H1 (cell line): ENCODE results near the gene ITGB4. TPM values are rescaled to one million over a fixed set of nuclear protein-coding genes. Genes with fewer than 3 reads are reported as not detected.
A peak's percentile ranks its signal among the peaks of the same experiment; 100 is the strongest.

Experiments used
- CTCF ChIA-PET: fragments of 300-600 bp; sonication (Branson Sonifier 250); formaldehyde crosslinking; loops from one replicate; lab custom pipeline; 2021; ENCODE audit not compliant: partially characterized antibody; lab: Charles Lee
- POLR2A ChIA-PET: fragments of 300-600 bp; sonication (Branson Sonifier 250); formaldehyde crosslinking; loops from one replicate; lab custom pipeline; 2021; ENCODE audit warnings: inconsistent platforms; ENCODE audit not compliant: partially characterized antibody; lab: Charles Lee
- DNase-seq, 2 experiments: peaks; one replicate each; pipeline versions ENCODE4 v3.0.0 to v3.0.0-alpha.2; 2010 to 2022; ENCODE audit warnings: low spot score in 2 of 2, low read depth in 1 of 2, mixed read lengths in 1 of 2
- FAIRE-seq: peaks from 2 replicates; lab custom pipeline; 2011; peaks lifted over from hg19 to GRCh38; lab: Jason Lieb, UNC
- H2AFZ ChIP-seq: 2 replicates; pipeline ENCODE4 v1.8.1; 2012; ENCODE audit warnings: low read length, inconsistent platforms
- H2AK5ac ChIP-seq: 2 replicates; pipeline ENCODE4 v1.6.1; 2013; ENCODE audit warnings: low read depth, low read length
- H2BK120ac ChIP-seq: replicated peaks from 2 replicates; pipeline ENCODE3; 2013; ENCODE audit warnings: low read depth, low read length, inconsistent platforms
- H2BK12ac ChIP-seq: 2 replicates; pipeline ENCODE4 v1.6.1; 2013; ENCODE audit warnings: low read depth, low read length
- H2BK15ac ChIP-seq: 2 replicates; pipeline ENCODE4 v1.6.1; 2013; ENCODE audit warnings: low read length
- H2BK20ac ChIP-seq: 2 replicates; pipeline ENCODE4 v1.6.1; 2013; ENCODE audit warnings: low read length
- H2BK5ac ChIP-seq: 2 replicates; pipeline ENCODE4 v1.6.1; 2013; ENCODE audit warnings: low read depth, low read length
- H3K14ac ChIP-seq: 2 replicates; pipeline ENCODE4 v1.6.1; 2013; ENCODE audit warnings: inconsistent platforms; ENCODE audit not compliant: insufficient read length
- H3K18ac ChIP-seq: 2 replicates; pipeline ENCODE4 v1.6.1; 2013; ENCODE audit warnings: low read length; ENCODE audit errors: extremely low read depth
- H3K23ac ChIP-seq: 2 replicates; pipeline ENCODE4 v1.6.1; 2013; ENCODE audit warnings: inconsistent platforms; ENCODE audit not compliant: insufficient read length
- H3K23me2 ChIP-seq: 2 replicates; pipeline ENCODE4 v1.6.1; 2013; ENCODE audit warnings: low read depth, low read length
- H3K27ac ChIP-seq: 2 replicates; pipeline ENCODE4 v1.6.1; 2011; ENCODE audit warnings: low read depth, low read length, inconsistent platforms
- H3K27me3 ChIP-seq, 4 experiments: replicated peaks in 1 of 4; 1 replicate in 1 of 4; 2 replicates in 3 of 4; pipeline versions ENCODE4 v1.6.1 to v1.8.1; 2011 to 2013; ENCODE audit warnings: low read length in 3 of 4, mild to moderate bottlenecking in 3 of 4, inconsistent platforms in 2 of 4, mixed read lengths in 2 of 4, moderate library complexity in 1 of 4; ENCODE audit not compliant: control insufficient read depth in 3 of 4, insufficient read depth in 3 of 4; ENCODE audit errors: extremely low read depth in 1 of 4
- H3K36me3 ChIP-seq, 4 experiments: 2 replicates each; pipeline versions ENCODE4 v1.6.1 to v1.8.1; 2011 to 2013; ENCODE audit warnings: mild to moderate bottlenecking in 4 of 4, low read length in 3 of 4, moderate library complexity in 2 of 4, control low read depth in 1 of 4, inconsistent platforms in 1 of 4; ENCODE audit not compliant: insufficient read depth in 4 of 4, control insufficient read depth in 2 of 4
- H3K4ac ChIP-seq: replicated peaks from 2 replicates; pipeline ENCODE3; 2013; ENCODE audit warnings: low read length, low read depth, mixed read lengths, inconsistent platforms; ENCODE audit not compliant: insufficient read length
- H3K4me1 ChIP-seq, 4 experiments: replicated peaks in 1 of 4; 1 replicate in 1 of 4; 2 replicates in 3 of 4; pipeline versions ENCODE4 v1.6.1 to v1.8.1; 2011 to 2013; ENCODE audit warnings: low read length in 3 of 4, inconsistent platforms in 2 of 4, mixed read lengths in 1 of 4; ENCODE audit not compliant: insufficient read depth in 4 of 4, control insufficient read depth in 3 of 4
- H3K4me2 ChIP-seq, 2 experiments: 2 replicates each; pipeline versions ENCODE4 v1.6.1 to v1.8.1; 2011 to 2013; ENCODE audit warnings: low read depth in 2 of 2, low read length in 2 of 2, control low read depth in 1 of 2, inconsistent platforms in 1 of 2, mild to moderate bottlenecking in 1 of 2; ENCODE audit not compliant: insufficient read depth in 1 of 2
- H3K4me3 ChIP-seq, 4 experiments: fragments of 200-600, 300-600 bp in 1 of 4; sonication (generic), shearing (Covaris generic), sonication (Bioruptor Twin) in 1 of 4; 2 replicates each; pipeline versions ENCODE4 v1.5.1 to v1.8.1; 2011 to 2016; ENCODE audit warnings: low read length in 4 of 4, low read depth in 3 of 4, control low read depth in 2 of 4, inconsistent platforms in 2 of 4, mild to moderate bottlenecking in 2 of 4, mixed read lengths in 1 of 4, moderate library complexity in 1 of 4; ENCODE audit not compliant: insufficient read depth in 2 of 4; ENCODE audit errors: extremely low read depth in 1 of 4
- H3K56ac ChIP-seq: replicated peaks from 2 replicates; pipeline ENCODE3; 2013; ENCODE audit warnings: low read depth, mild to moderate bottlenecking, mixed read lengths, low read length, inconsistent platforms; ENCODE audit not compliant: insufficient read length
- H3K79me1 ChIP-seq: 2 replicates; pipeline ENCODE4 v1.6.1; 2013; ENCODE audit warnings: low read depth, low read length, control low read depth
- H3K79me2 ChIP-seq, 2 experiments: 2 replicates each; pipeline versions ENCODE4 v1.6.1 to v1.8.1; 2012 to 2013; ENCODE audit warnings: low read length in 2 of 2, mild to moderate bottlenecking in 2 of 2, inconsistent platforms in 1 of 2; ENCODE audit not compliant: insufficient read depth in 2 of 2, control insufficient read depth in 1 of 2
- H3K9ac ChIP-seq, 4 experiments: replicated peaks in 1 of 4; 1 replicate in 1 of 4; 2 replicates in 3 of 4; pipeline versions ENCODE4 v1.6.1 to v1.8.1; 2011 to 2013; ENCODE audit warnings: low read depth in 3 of 4, low read length in 3 of 4, control low read depth in 2 of 4, mild to moderate bottlenecking in 2 of 4, moderate library complexity in 2 of 4, inconsistent platforms in 1 of 4; ENCODE audit errors: extremely low read depth in 1 of 4
- H3K9me3 ChIP-seq, 2 experiments: 2 replicates each; pipeline versions ENCODE4 v1.6.1 to v1.8.1; 2012 to 2013; ENCODE audit warnings: mild to moderate bottlenecking in 2 of 2, moderate library complexity in 2 of 2, control low read depth in 1 of 2, inconsistent platforms in 1 of 2, low read depth in 1 of 2, low read length in 1 of 2, mixed read lengths in 1 of 2; ENCODE audit not compliant: insufficient read depth in 2 of 2
- H4K20me1 ChIP-seq, 2 experiments: replicated peaks in 1 of 2; 2 replicates each; pipeline versions ENCODE3 to v1.8.1; 2011 to 2013; ENCODE audit warnings: inconsistent platforms in 2 of 2, low read length in 2 of 2, mild to moderate bottlenecking in 1 of 2; ENCODE audit not compliant: insufficient read depth in 2 of 2, control insufficient read depth in 1 of 2
- H4K5ac ChIP-seq: 2 replicates; pipeline ENCODE4 v1.6.1; 2013; ENCODE audit warnings: low read length, low read depth, mixed read lengths, inconsistent platforms; ENCODE audit not compliant: insufficient read length
- H4K8ac ChIP-seq: 2 replicates; pipeline ENCODE4 v1.8.0; 2013; ENCODE audit warnings: mild to moderate bottlenecking, moderate library complexity, low read length, inconsistent platforms; ENCODE audit not compliant: insufficient read depth; ENCODE audit errors: extremely low read depth
- H4K91ac ChIP-seq: replicated peaks from 2 replicates; pipeline ENCODE3; 2013; ENCODE audit warnings: low read length, mixed read lengths, inconsistent platforms; ENCODE audit not compliant: insufficient read length
- BACH1 ChIP-seq: IDR thresholded peaks from 2 replicates; pipeline ENCODE4 v1.6.1; 2012; ENCODE audit warnings: low read length, improper control_type of control experiment
- FOSL1 ChIP-seq: IDR thresholded peaks from 2 replicates; pipeline ENCODE4 v1.6.1; 2011; ENCODE audit warnings: mild to moderate bottlenecking, low read depth, low read length, moderate library complexity; ENCODE audit not compliant: insufficient read depth
- HDAC2 ChIP-seq, 2 experiments: fragments of 300-600 bp in 1 of 2; sonication (generic) in 1 of 2; IDR thresholded peaks; 2 replicates each; pipeline ENCODE4 v1.6.1; 2011 to 2012; ENCODE audit warnings: low read depth in 2 of 2, low read length in 2 of 2, mild to moderate bottlenecking in 2 of 2, moderate library complexity in 2 of 2, borderline replicate concordance in 1 of 2, inconsistent platforms in 1 of 2
- KDM1A ChIP-seq: fragments of 200-600, 300-600 bp; sonication (generic); IDR thresholded peaks from 2 replicates; pipeline ENCODE4 v1.7.1; 2016; ENCODE audit warnings: mild to moderate bottlenecking, low read length, borderline replicate concordance
- MAFK ChIP-seq: IDR thresholded peaks from 2 replicates; pipeline ENCODE4 v1.6.1; 2012; ENCODE audit warnings: low read depth, mild to moderate bottlenecking, improper control_type of control experiment, low read length
- POLR2AphosphoS5 ChIP-seq: IDR thresholded peaks from 2 replicates; pipeline ENCODE4 v1.6.1; 2011; ENCODE audit warnings: low read depth, low read length
- RAD21 ChIP-seq, 2 experiments: IDR thresholded peaks in 1 of 2; conservative IDR thresholded peaks in 1 of 2; 2 replicates each; pipeline ENCODE4 v1.6.1; 2011; ENCODE audit warnings: low read depth in 2 of 2, low read length in 2 of 2, improper control_type of control experiment in 1 of 2, inconsistent platforms in 1 of 2, mild to moderate bottlenecking in 1 of 2, moderate library complexity in 1 of 2
- TCF12 ChIP-seq: IDR thresholded peaks from 2 replicates; pipeline ENCODE4 v1.6.1; 2011; ENCODE audit warnings: low read depth, mild to moderate bottlenecking, low read length
- WGBS, 2 experiments: shearing (Covaris generic) in 1 of 2; methylation state at CpG; one replicate each; pipeline versions ENCODE4 v1.1.6 to v1.1.7; 2013 to 2015; ENCODE audit warnings: low lambda C conversion rate in 2 of 2, mixed read lengths in 2 of 2, inconsistent platforms in 1 of 2, low coverage in 1 of 2, missing lambda C conversion rate in 1 of 2; ENCODE audit not compliant: insufficient replicate concordance in 2 of 2, insufficient coverage in 1 of 2, insufficient read length in 1 of 2; ENCODE audit errors: extremely low coverage in 1 of 2, missing lambda C conversion rate in 1 of 2; 5-methylcytosine and 5-hydroxymethylcytosine counted together
- polyA plus RNA-seq, 7 experiments: library from polyadenylated mRNA; depleted of rRNA in 3 of 7; stranded (reverse) in 5 of 7; unstranded in 2 of 7; fragments of >200 nt in 5 of 7; fragments of 200-250 nt in 2 of 7; gene quantifications; 1 replicate in 5 of 7; 2 replicates in 1 of 7; 4 replicates in 1 of 7; pipeline versions ENCODE4 v1.2.1 to v1.2.3, GENCODE V29; 2011 to 2013; ENCODE audit warnings: missing spikeins in 2 of 7, mixed read lengths in 2 of 7
- total RNA-seq: library from RNA; stranded (reverse); fragmentation: NEBNext Ultra II Directional; extraction: Animal tissue kit (Norgen Biotek cat#: 25700); gene quantifications from 2 replicates; pipeline ENCODE4 v1.2.1, GENCODE V29; 2021
- TF ChIP-seq, protein P1 (sequence below), 3 experiments: IDR thresholded peaks; 1 replicate in 2 of 3; 2 replicates in 1 of 3; pipeline versions ENCODE4 v1.5.1 to v1.6.1; 2011; ENCODE audit warnings: low read length in 3 of 3, mild to moderate bottlenecking in 3 of 3, inconsistent platforms in 2 of 3, low read depth in 1 of 3, moderate library complexity in 1 of 3; ENCODE audit not compliant: insufficient read depth in 1 of 3; ENCODE audit errors: control extremely low read depth in 1 of 3

Gene ITGB4
- total and polyA plus RNA-seq, 2 of the 8 experiments (the other 6 are each of a cell fraction or from before 2014, with no cell fraction given) = 5.2 to 5.6 TPM

GRCh38 chr17:75778861-75779249, 57.6 kb downstream of the ITGB4 start:
- peaks cover 10 to 12% of the 10 kb centered on the region in 2 experiments for H4K20me1 ChIP-seq
- no peak for DNase-seq
- WGBS, 2 experiments = 2% methylated on average over 21 of the region's 38 CpGs; no CpG with 5 or more reads in 1 of the 2 experiments
- TF ChIP-seq TCF12 (no peak), RAD21 (IDR thresholded peaks at IDR 0.05 in 1 of 2, conservative IDR thresholded peaks at IDR 0.05 in 1 of 2; ENCODE audit: low read depth in 2 of 2, low read length in 2 of 2) (0 out of 4 replicates have a peak, but pooled peaks of 1 of the 2 experiments have one; percentile 6), MAFK (no peak), BACH1 (peak; percentile 45; the same call in 1 of the 2 replicates), HDAC2 (IDR thresholded peaks at IDR 0.05; ENCODE audit: borderline replicate concordance in 1 of 2, low read depth in 2 of 2, low read length in 2 of 2) (0 out of 4 replicates have a peak, but pooled peaks have one; percentile 49 to 86), FOSL1 (0 out of 2 replicates have a peak, but pooled peaks have one; percentile 31), KDM1A (peak; percentile 9; the same call in 1 of the 2 replicates), POLR2AphosphoS5 (peak; percentile 52; the same call in 1 of the 2 replicates)
- TF ChIP-seq, protein P1, sequence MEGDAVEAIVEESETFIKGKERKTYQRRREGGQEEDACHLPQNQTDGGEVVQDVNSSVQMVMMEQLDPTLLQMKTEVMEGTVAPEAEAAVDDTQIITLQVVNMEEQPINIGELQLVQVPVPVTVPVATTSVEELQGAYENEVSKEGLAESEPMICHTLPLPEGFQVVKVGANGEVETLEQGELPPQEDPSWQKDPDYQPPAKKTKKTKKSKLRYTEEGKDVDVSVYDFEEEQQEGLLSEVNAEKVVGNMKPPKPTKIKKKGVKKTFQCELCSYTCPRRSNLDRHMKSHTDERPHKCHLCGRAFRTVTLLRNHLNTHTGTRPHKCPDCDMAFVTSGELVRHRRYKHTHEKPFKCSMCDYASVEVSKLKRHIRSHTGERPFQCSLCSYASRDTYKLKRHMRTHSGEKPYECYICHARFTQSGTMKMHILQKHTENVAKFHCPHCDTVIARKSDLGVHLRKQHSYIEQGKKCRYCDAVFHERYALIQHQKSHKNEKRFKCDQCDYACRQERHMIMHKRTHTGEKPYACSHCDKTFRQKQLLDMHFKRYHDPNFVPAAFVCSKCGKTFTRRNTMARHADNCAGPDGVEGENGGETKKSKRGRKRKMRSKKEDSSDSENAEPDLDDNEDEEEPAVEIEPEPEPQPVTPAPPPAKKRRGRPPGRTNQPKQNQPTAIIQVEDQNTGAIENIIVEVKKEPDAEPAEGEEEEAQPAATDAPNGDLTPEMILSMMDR (IDR thresholded peaks at IDR 0.05; ENCODE audit: control extremely low read depth in 1 of 3, insufficient read depth in 1 of 3, low read depth in 1 of 3, low read length in 3 of 3) = peak; percentile 63 to 75 (median 66); a peak in 3 of 4 replicates

More at GRCh38 chr17:75778861-75779249, 57.6 kb downstream of the ITGB4 start:
- Histone ChIP-seq H3K27me3 (no peaks in the 10 kb centered on the region), H3K18ac (no peak overlapping the region; the same call in 1 of the 2 replicates), H3K23ac (no peak overlapping the region), H3K56ac (no peak overlapping the region), H3K79me1 (no peaks in the 10 kb centered on the region), H3K36me3 (peaks cover 0 to 29% (median 14%) of the 10 kb centered on the region in 4 experiments; a peak in 5 of 8 replicates), H4K5ac (no peak overlapping the region), H3K79me2 (peaks cover 3 to 28% of the 10 kb centered on the region in 2 experiments; a peak in 3 of 4 replicates), H3K4ac (no peak overlapping the region), H3K4me3 (peak overlapping the region; percentile 75 to 93 (median 86)), H2BK120ac (no peak overlapping the region), H4K91ac (peak overlapping the region; percentile 18), H2BK15ac (no peak overlapping the region), H2BK20ac (no peak overlapping the region), H3K4me1 (peaks cover 0 to 7% (median 3%) of the 10 kb centered on the region in 4 experiments; a peak in 6 of 7 replicates), H3K9me3 (no peaks in the 10 kb centered on the region), H3K4me2 (peak overlapping the region; percentile 82 to 89), H2BK5ac (no peak overlapping the region), H2AFZ (no peak overlapping the region), H2BK12ac (no peak overlapping the region), H4K8ac (peak overlapping the region; percentile 96), H3K9ac (peak overlapping the region; percentile 91 to 98 (median 97)), H2AK5ac (no peak overlapping the region), H3K23me2 (no peaks in the 10 kb centered on the region), H3K14ac (no peak overlapping the region), H3K27ac (peak overlapping the region; percentile 92)
- FAIRE-seq = no peak
- ChIA-PET POLR2A (interaction anchor here (0.8 to 8.5 kb wide), 19 partner anchors 6 to 234 kb away, joined by 3 to 425 read pairs (median 6); partner anchors contain the start of genes GALK1, ITGB4, MRPL38 and UNK), CTCF (interaction anchor here (1.0 to 21.4 kb wide), 4 partner anchors 11 to 49 kb away, joined by 3 to 359 read pairs (median 17); partner anchors contain the start of gene GALK1)
